OCI-LY7 (cell line): ENCODE data around the gene ARHGEF12. TPM values are rescaled to one million over a fixed set of nuclear protein-coding genes. Genes with fewer than 3 reads are reported as not detected.

Source experiments
- BruUV-seq: library from RNA; stranded (reverse); fragments of 400-500 nt; replicated peaks from 2 replicates; lab custom pipeline; 2021; lab: Mats Ljungman, UMichigan
- CTCF ChIA-PET: fragments of 300-600 bp; sonication (Branson Sonifier 250); formaldehyde crosslinking; loops from one replicate; lab custom pipeline; 2022; ENCODE audit warnings: antibody characterized with exemption; ENCODE audit not compliant: unreplicated experiment; lab: Charles Lee
- POLR2A ChIA-PET: fragments of 300-600 bp; sonication (Branson Sonifier 250); formaldehyde crosslinking; loops from one replicate; lab custom pipeline; 2022; ENCODE audit warnings: antibody characterized with exemption; lab: Charles Lee
- DNase-seq: peaks from one replicate; pipeline ENCODE4 v3.0.0-alpha.2; 2015; ENCODE audit warnings: low spot score
- H2AFZ ChIP-seq: fragments of 200-600 bp; sonication (generic), shearing (Covaris generic); 2 replicates; pipeline ENCODE4 v1.6.1; 2014; ENCODE audit warnings: mild to moderate bottlenecking, antibody characterized with exemption, low read length, moderate library complexity
- H3K27ac ChIP-seq: fragments of 200-600 bp; sonication (generic); 2 replicates; pipeline ENCODE4 v1.5.1; 2014; ENCODE audit warnings: mixed run types, low read depth, mild to moderate bottlenecking, moderate library complexity, low read length, inconsistent platforms; ENCODE audit not compliant: poor library complexity, severe bottlenecking
- H3K36me3 ChIP-seq: fragments of 200-600 bp; sonication (generic); 2 replicates; pipeline ENCODE4 v1.6.1; 2014; ENCODE audit warnings: mild to moderate bottlenecking, antibody characterized with exemption, low read length, moderate library complexity, mixed read lengths; ENCODE audit not compliant: insufficient read depth
- H3K4me1 ChIP-seq: fragments of 200-600 bp; sonication (generic); 2 replicates; pipeline ENCODE4 v1.5.1; 2014; ENCODE audit warnings: mild to moderate bottlenecking, low read length; ENCODE audit not compliant: insufficient read depth, poor library complexity, severe bottlenecking
- H3K4me2 ChIP-seq: fragments of 200-600 bp; sonication (generic); 2 replicates; pipeline ENCODE4 v1.6.1; 2014; ENCODE audit warnings: mild to moderate bottlenecking, low read length
- H3K4me3 ChIP-seq: fragments of 200-600 bp; sonication (generic); 2 replicates; pipeline ENCODE4 v1.5.1; 2014; ENCODE audit warnings: mild to moderate bottlenecking, low read depth, low read length; ENCODE audit not compliant: poor library complexity, severe bottlenecking
- H3K79me2 ChIP-seq: fragments of 200-600 bp; sonication (generic); 2 replicates; pipeline ENCODE4 v1.6.1; 2016; ENCODE audit warnings: low read depth, mild to moderate bottlenecking, low read length, moderate library complexity, mixed read lengths; ENCODE audit not compliant: insufficient read depth
- H3K9me2 ChIP-seq: fragments of 200-600 bp; sonication (generic); 2 replicates; pipeline ENCODE4 v1.6.1; 2016; ENCODE audit warnings: mild to moderate bottlenecking, low read length, mixed read lengths; ENCODE audit not compliant: insufficient read depth
- H3K9me3 ChIP-seq: fragments of 200-600 bp; sonication (generic); 2 replicates; pipeline ENCODE4 v1.6.1; 2014; ENCODE audit warnings: mild to moderate bottlenecking, mixed run types, low read length, mixed read lengths
- H4K20me1 ChIP-seq: fragments of 200-600 bp; sonication (generic); 2 replicates; pipeline ENCODE4 v1.6.1; 2014; ENCODE audit warnings: mild to moderate bottlenecking, antibody characterized with exemption, low read length, moderate library complexity, mixed read lengths; ENCODE audit not compliant: insufficient read depth
- CTCF ChIP-seq: fragments of 200-600 bp; sonication (generic); conservative IDR thresholded peaks from 2 replicates; pipeline ENCODE4 v1.5.1; 2014; ENCODE audit warnings: mild to moderate bottlenecking, antibody characterized with exemption, low read length, moderate library complexity, mixed read lengths
- EZH2phosphoT487 ChIP-seq: fragments of 200-600 bp; sonication (generic); IDR thresholded peaks from 2 replicates; pipeline ENCODE4 v1.6.1; 2018; ENCODE audit warnings: low read depth, borderline replicate concordance, mild to moderate bottlenecking, mixed run types, antibody characterized with exemption, low read length, moderate library complexity, mixed read lengths
- intact Hi-C: fragments of 100-400 bp; cut with micrococcal nuclease; formaldehyde crosslinking; loops from one replicate; pipeline ENCODE4 v1.10.0; 2022; ENCODE audit not compliant: unreplicated experiment
- total RNA-seq, 2 experiments: library from RNA; depleted of rRNA in 1 of 2; stranded (reverse); fragments of >200 nt in 1 of 2; shearing (Covaris generic) in 1 of 2; gene quantifications; 2 replicates each; pipeline ENCODE4 v1.2.3, GENCODE V29; 2014 to 2022

ARHGEF12 gene
- total RNA-seq, 2 experiments from 2014 or later = 16.1 to 31.8 TPM

- no peak for TF ChIP-seq EZH2phosphoT487
- TF ChIP-seq CTCF = no peak
- no peak for DNase-seq
- H4K20me1 ChIP-seq = no peaks in the 10 kb centered on the region
- H3K79me2 ChIP-seq = no peaks in the 10 kb centered on the region
- no peaks in the 10 kb centered on the region for H3K9me3 ChIP-seq
- no TSS peak for BruUV-seq
- H3K9me2 ChIP-seq = no peaks in the 10 kb centered on the region
- intact Hi-C loops = no loop called here
- CTCF ChIA-PET = no interaction called here
- H3K4me1 ChIP-seq = no peaks in the 10 kb centered on the region
- H2AFZ ChIP-seq = no peak overlapping the region
- H3K4me3 ChIP-seq = no peak overlapping the region
- no peak overlapping the region for H3K4me2 ChIP-seq
- H3K27ac ChIP-seq = no peak overlapping the region
- POLR2A ChIA-PET = no interaction called here
- no peaks in the 10 kb centered on the region for H3K36me3 ChIP-seq
Observed at GRCh38 chr11:120310870-120311269, 25.3 kb upstream of the ARHGEF12 start.

GRCh38 chr11:120314861-120315260, 21.4 kb upstream of the ARHGEF12 start:
- BruUV-seq = no TSS peak
- no peaks in the 10 kb centered on the region for H3K9me2 ChIP-seq
- H4K20me1 ChIP-seq = no peaks in the 10 kb centered on the region
- CTCF ChIA-PET = no interaction called here
- H3K9me3 ChIP-seq = no peaks in the 10 kb centered on the region
- no peak overlapping the region for H3K4me2 ChIP-seq
- H3K36me3 ChIP-seq = no peaks in the 10 kb centered on the region
- no peak overlapping the region for H2AFZ ChIP-seq
- TF ChIP-seq CTCF = no peak
- no peak for TF ChIP-seq EZH2phosphoT487
- H3K4me1 ChIP-seq = no peaks in the 10 kb centered on the region
- DNase-seq = no peak
- no peaks in the 10 kb centered on the region for H3K79me2 ChIP-seq
- no peak overlapping the region for H3K4me3 ChIP-seq
- POLR2A ChIA-PET = no interaction called here
- intact Hi-C loops = no loop called here
- H3K27ac ChIP-seq = no peak overlapping the region

- intact Hi-C loops = no loop called here
- no peaks in the 10 kb centered on the region for H3K9me2 ChIP-seq
- H3K4me2 ChIP-seq = no peak overlapping the region
- no peaks in the 10 kb centered on the region for H4K20me1 ChIP-seq
- no peak for TF ChIP-seq EZH2phosphoT487
- TF ChIP-seq CTCF = no peak
- H3K4me3 ChIP-seq = no peak overlapping the region
- no peak for DNase-seq
- ChIA-PET CTCF (no interaction called here), POLR2A (interaction anchor here (0.6 kb wide), 1 partner anchor 402 kb away, joined by 3 read pairs; no protein-coding TSS in a partner anchor)
- no peaks in the 10 kb centered on the region for H3K36me3 ChIP-seq
- H3K4me1 ChIP-seq = no peaks in the 10 kb centered on the region
- no peaks in the 10 kb centered on the region for H3K79me2 ChIP-seq
- H2AFZ ChIP-seq = no peak overlapping the region
- BruUV-seq = no TSS peak
- no peak overlapping the region for H3K27ac ChIP-seq
- no peaks in the 10 kb centered on the region for H3K9me3 ChIP-seq
Observed at GRCh38 chr11:120316880-120317688, 19.1 kb upstream of the ARHGEF12 start.
